Neuronal stem cell (in vitro differentiated cells): ENCODE measurements around the gene BTBD6. TPM values are rescaled to one million over a fixed set of nuclear protein-coding genes. Genes with fewer than 3 reads are reported as not detected.

ENCODE experiments used
- DNase-seq: peaks from one replicate; pipeline ENCODE4 v3.0.0-alpha.2; 2013; ENCODE audit warnings: low spot score
- H2AFZ ChIP-seq: one replicate; pipeline ENCODE4 v1.6.1; 2013; ENCODE audit warnings: mild to moderate bottlenecking, low read length, inconsistent platforms
- H2AK5ac ChIP-seq: 2 replicates; pipeline ENCODE4 v1.6.1; 2013; ENCODE audit warnings: low read depth, mild to moderate bottlenecking, inconsistent platforms, low read length, moderate library complexity, mixed read lengths
- H2BK120ac ChIP-seq: 2 replicates; pipeline ENCODE4 v1.6.1; 2013; ENCODE audit warnings: low read depth, mild to moderate bottlenecking, inconsistent platforms, low read length, moderate library complexity, mixed read lengths
- H2BK12ac ChIP-seq: one replicate; pipeline ENCODE4 v1.6.1; 2013; ENCODE audit warnings: low read length, inconsistent platforms
- H2BK15ac ChIP-seq: 2 replicates; pipeline ENCODE4 v1.6.1; 2013; ENCODE audit warnings: mild to moderate bottlenecking, low read length, inconsistent platforms, mixed read lengths
- H2BK5ac ChIP-seq: one replicate; pipeline ENCODE4 v1.6.1; 2013; ENCODE audit warnings: inconsistent platforms, mild to moderate bottlenecking, low read length, moderate library complexity
- H3K14ac ChIP-seq: one replicate; pipeline ENCODE4 v1.6.1; 2013; ENCODE audit warnings: low read length, inconsistent platforms
- H3K18ac ChIP-seq: 2 replicates; pipeline ENCODE4 v1.6.1; 2013; ENCODE audit warnings: low read length, inconsistent platforms
- H3K23ac ChIP-seq: 2 replicates; pipeline ENCODE4 v1.6.1; 2013; ENCODE audit warnings: low read depth, mild to moderate bottlenecking, mixed read lengths, low read length, inconsistent platforms; ENCODE audit not compliant: poor library complexity
- H3K27ac ChIP-seq: replicated peaks from 3 replicates; pipeline ENCODE4 v1.5.1; 2013; ENCODE audit warnings: low read length, inconsistent platforms
- H3K27me3 ChIP-seq, 3 experiments: 2 replicates each; pipeline ENCODE4 v1.6.1; 2013; ENCODE audit warnings: low read length in 3 of 3, mild to moderate bottlenecking in 2 of 3, inconsistent platforms in 1 of 3, low read depth in 1 of 3, mixed read lengths in 1 of 3, moderate library complexity in 1 of 3; ENCODE audit not compliant: control insufficient read depth in 3 of 3, insufficient read depth in 3 of 3
- H3K36me3 ChIP-seq, 2 donors: replicated peaks in 1 of 2; 2 replicates each; pipeline ENCODE4 v1.6.1; 2013; ENCODE audit warnings: low read length in 2 of 2; ENCODE audit not compliant: control insufficient read depth in 2 of 2, insufficient read depth in 2 of 2
- H3K4ac ChIP-seq: 2 replicates; pipeline ENCODE4 v1.6.1; 2013; ENCODE audit warnings: inconsistent platforms, mild to moderate bottlenecking, low read length, moderate library complexity
- H3K4me1 ChIP-seq, 2 donors: 1 replicate in 1 of 2; 2 replicates in 1 of 2; pipeline ENCODE4 v1.6.1; 2013; ENCODE audit warnings: low read length in 2 of 2, low read depth in 1 of 2; ENCODE audit not compliant: control insufficient read depth in 2 of 2, insufficient read depth in 1 of 2
- H3K4me2 ChIP-seq: one replicate; pipeline ENCODE4 v1.6.1; 2013; ENCODE audit warnings: mild to moderate bottlenecking, low read length, inconsistent platforms; ENCODE audit not compliant: insufficient read depth, poor library complexity, severe bottlenecking
- H3K4me3 ChIP-seq, 2 donors: 2 replicates each; pipeline ENCODE4 v1.5.1; 2013; ENCODE audit warnings: low read length in 2 of 2, mild to moderate bottlenecking in 2 of 2, inconsistent platforms in 1 of 2, moderate library complexity in 1 of 2
- H3K79me1 ChIP-seq: one replicate; pipeline ENCODE4 v1.6.1; 2013; ENCODE audit warnings: low read depth, mild to moderate bottlenecking, inconsistent platforms, low read length, moderate library complexity
- H3K9ac ChIP-seq: one replicate; pipeline ENCODE4 v1.6.1; 2013; ENCODE audit warnings: mild to moderate bottlenecking, low read depth, low read length, inconsistent platforms; ENCODE audit not compliant: poor library complexity
- H3K9me3 ChIP-seq, 2 donors: replicated peaks in 1 of 2; 2 replicates each; pipeline versions ENCODE3 to v1.6.1; 2013; ENCODE audit warnings: low read length in 2 of 2, mild to moderate bottlenecking in 2 of 2, inconsistent platforms in 1 of 2, low read depth in 1 of 2, mixed read lengths in 1 of 2, moderate library complexity in 1 of 2; ENCODE audit not compliant: control insufficient read depth in 2 of 2, insufficient read depth in 1 of 2
- H4K8ac ChIP-seq: one replicate; pipeline ENCODE4 v1.6.1; 2013; ENCODE audit warnings: low read depth, mild to moderate bottlenecking, inconsistent platforms, low read length, moderate library complexity
- H4K91ac ChIP-seq: one replicate; pipeline ENCODE4 v1.6.1; 2013; ENCODE audit warnings: low read length, low read depth, mild to moderate bottlenecking, inconsistent platforms; ENCODE audit not compliant: poor library complexity
- WGBS, 2 donors: extraction: QIAGEN DNeasy Blood & Tissue Kit; methylation state at CpG; one replicate each; pipeline ENCODE4 v1.1.7; 2013; ENCODE audit warnings: missing lambda C conversion rate in 2 of 2, mixed read lengths in 1 of 2; ENCODE audit not compliant: insufficient read length in 2 of 2, insufficient replicate concordance in 1 of 2; ENCODE audit errors: extremely low coverage in 2 of 2; 5-methylcytosine and 5-hydroxymethylcytosine counted together
- polyA plus RNA-seq, 2 experiments: library from polyadenylated mRNA; stranded (reverse); fragments of 200-250 nt; gene quantifications; one replicate each; pipeline ENCODE4 v1.2.3, GENCODE V29; 2013

The BTBD6 gene
- 10.8 TPM for polyA plus RNA-seq (2013, experiment 1 of 2)
- polyA plus RNA-seq (2013, experiment 2 of 2): 10.4 TPM

DNA sequence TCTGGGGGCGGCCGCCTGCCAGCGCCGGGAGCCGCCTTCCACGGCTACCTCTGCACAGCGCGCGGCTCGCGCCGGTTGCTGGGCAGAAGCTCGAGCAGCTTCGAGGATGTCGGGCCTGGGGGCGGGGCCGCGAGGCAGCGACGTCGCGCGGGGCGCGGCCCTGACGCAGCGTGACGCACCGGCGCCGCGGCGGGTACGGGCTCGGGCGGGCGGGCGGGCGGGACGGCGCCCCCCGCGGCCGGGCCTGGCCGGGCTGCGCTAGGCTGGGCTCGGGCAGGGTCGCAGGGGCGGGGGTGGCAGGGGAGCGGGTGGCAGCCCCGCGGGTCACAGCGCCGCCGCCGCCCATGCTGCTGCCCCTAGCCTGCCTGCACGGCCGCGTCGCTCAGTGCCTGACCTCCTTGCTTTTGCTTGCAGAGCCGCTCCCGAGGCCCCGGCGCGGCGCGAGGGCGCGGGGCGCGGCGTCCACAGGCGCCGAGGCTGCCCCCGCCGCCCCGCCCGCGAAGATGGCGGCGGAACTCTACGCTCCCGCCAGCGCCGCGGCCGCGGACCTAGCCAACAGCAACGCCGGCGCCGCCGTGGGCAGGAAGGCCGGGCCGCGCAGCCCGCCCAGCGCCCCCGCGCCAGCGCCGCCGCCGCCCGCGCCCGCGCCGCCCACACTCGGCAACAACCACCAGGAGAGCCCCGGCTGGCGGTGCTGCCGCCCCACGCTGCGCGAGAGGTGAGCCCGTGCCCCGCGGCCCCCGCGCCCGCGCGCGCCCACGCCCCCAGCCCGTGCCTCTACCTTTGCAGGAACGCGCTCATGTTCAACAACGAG lies at the start of gene BTBD6:
Gene BTBD6 (plus strand): TSS at position 166 of the 814 bp plus-strand sequence. CDS start 179 bp downstream, at position 345.
- peak within 1 kb of the TSS; percentile 74 for H2AFZ ChIP-seq
- peak within 1 kb of the TSS; percentile 96 for H3K4me2 ChIP-seq
- peak within 1 kb of the TSS; percentile 3 for H2BK15ac ChIP-seq
- H3K4ac ChIP-seq: peak within 1 kb of the TSS; percentile 84
- H3K18ac ChIP-seq: peak within 1 kb of the TSS; percentile 99
- peak within 1 kb of the TSS; percentile 34 to 87 for H3K4me3 ChIP-seq
- peak within 1 kb of the TSS; percentile 76 for H4K8ac ChIP-seq
- no CpG with 5 or more reads among the region's 130 CpGs for WGBS, 2 donors
- no peaks in the 10 kb centered on the region for H3K9me3 ChIP-seq
- no peak within 1 kb of the TSS for H3K27ac ChIP-seq
- peak within 1 kb of the TSS; percentile 52 for H2BK120ac ChIP-seq
- peak within 1 kb of the TSS; percentile 96 for H3K9ac ChIP-seq
- H2BK5ac ChIP-seq: peak within 1 kb of the TSS; percentile 77
- peak within 1 kb of the TSS; percentile 14 for H2BK12ac ChIP-seq
- peak within 1 kb of the TSS; percentile 100 for H3K14ac ChIP-seq
- peaks cover 16 to 61% of the 10 kb centered on the region in 2 donors for H3K36me3 ChIP-seq
- H3K27me3 ChIP-seq: no peaks in the 10 kb centered on the region
- H4K91ac ChIP-seq: no peak within 1 kb of the TSS
- DNase-seq: peak; percentile 77
- peaks cover 10% of the 10 kb centered on the region for H3K79me1 ChIP-seq
- H3K23ac ChIP-seq: peak within 1 kb of the TSS; percentile 87
- peaks cover 0 to 7% of the 10 kb centered on the region in 2 donors for H3K4me1 ChIP-seq
- H2AK5ac ChIP-seq: peak within 1 kb of the TSS; percentile 90

DNA sequence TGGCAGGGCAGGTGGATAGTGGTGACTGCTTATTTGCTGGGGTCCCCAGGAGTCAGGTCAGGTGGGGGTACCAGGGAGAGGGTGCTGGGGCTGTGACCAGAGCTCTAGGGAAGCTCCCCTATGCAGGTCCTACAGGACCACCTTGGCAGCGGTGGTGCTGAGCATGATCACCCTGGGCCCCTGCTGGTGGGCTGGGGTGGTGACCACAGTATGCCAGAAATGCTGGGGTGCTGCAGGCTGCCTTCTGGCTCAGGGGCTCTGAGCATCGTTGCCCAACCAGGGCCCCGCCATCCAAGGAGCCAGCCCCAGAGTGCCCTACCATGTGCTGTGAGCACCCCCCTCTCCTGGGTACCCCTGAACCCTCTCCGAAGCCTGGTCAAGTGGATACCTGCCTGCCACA lies 49.7 kb upstream of the BTBD6 start:
- Histone ChIP-seq H2BK12ac (peak overlapping the region; percentile 76), H3K4me2 (no peak overlapping the region), H3K27me3 (peaks cover 0 to 4% (median 0%) of the 10 kb centered on the region in 3 experiments), H3K36me3 (no peaks in the 10 kb centered on the region), H3K23ac (no peak overlapping the region), H3K4me3 (no peak overlapping the region), H3K4ac (no peak overlapping the region), H2AK5ac (peak overlapping the region; percentile 92), H2BK15ac (peak overlapping the region; percentile 3), H2BK120ac (no peak overlapping the region), H3K18ac (peak overlapping the region; percentile 77), H2BK5ac (peak overlapping the region; percentile 8), H3K9ac (no peak overlapping the region), H3K4me1 (peaks cover 30 to 55% of the 10 kb centered on the region in 2 donors), H3K27ac (no peak overlapping the region), H4K91ac (peak overlapping the region; percentile 64), H4K8ac (no peak overlapping the region), H3K14ac (peak overlapping the region; percentile 25), H3K9me3 (no peaks in the 10 kb centered on the region), H2AFZ (no peak overlapping the region), H3K79me1 (peaks cover 1% of the 10 kb centered on the region)
- WGBS, 2 donors: no CpG with 5 or more reads among the region's 4 CpGs
- DNase-seq: no peak

DNA sequence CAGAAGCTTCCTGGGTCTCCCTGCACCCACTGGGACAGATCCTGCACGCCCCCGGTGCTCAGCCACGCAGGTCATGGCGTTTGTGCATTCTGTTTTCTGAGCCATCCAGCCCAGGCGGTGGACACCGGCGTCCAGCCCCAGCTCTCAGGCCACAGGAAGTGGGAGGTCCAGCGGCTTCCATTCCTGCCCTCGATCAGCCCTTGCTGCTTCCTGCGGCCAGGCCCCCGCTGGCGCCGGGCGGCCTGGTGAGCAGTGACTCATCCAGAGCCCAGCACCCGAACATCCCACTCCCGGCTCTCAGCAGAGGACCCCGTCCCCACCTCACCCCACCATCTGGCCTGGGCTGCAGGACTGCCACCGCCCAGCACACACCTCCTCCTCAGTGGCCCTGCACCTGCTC lies 49.2 kb upstream of the BTBD6 start:
- Histone ChIP-seq H3K4ac (peak overlapping the region; percentile 59), H3K9ac (peak overlapping the region; percentile 50), H2BK12ac (peak overlapping the region; percentile 63), H3K4me2 (no peak overlapping the region), H2AK5ac (peak overlapping the region; percentile 97), H3K27ac (no peak overlapping the region), H3K79me1 (peaks cover 1% of the 10 kb centered on the region), H3K14ac (no peak overlapping the region), H3K9me3 (no peaks in the 10 kb centered on the region), H3K4me3 (no peak overlapping the region), H4K8ac (no peak overlapping the region), H3K27me3 (peaks cover 0 to 4% (median 0%) of the 10 kb centered on the region in 3 experiments), H4K91ac (no peak overlapping the region), H2AFZ (no peak overlapping the region), H2BK5ac (peak overlapping the region; percentile 8), H2BK120ac (peak overlapping the region; percentile 38), H2BK15ac (peak overlapping the region; percentile 76), H3K23ac (peak overlapping the region; percentile 57), H3K4me1 (peaks cover 29 to 50% of the 10 kb centered on the region in 2 donors), H3K18ac (peak overlapping the region; percentile 88), H3K36me3 (no peaks in the 10 kb centered on the region)
- WGBS, 2 donors: no CpG with 5 or more reads among the region's 18 CpGs
- no peak for DNase-seq

DNA sequence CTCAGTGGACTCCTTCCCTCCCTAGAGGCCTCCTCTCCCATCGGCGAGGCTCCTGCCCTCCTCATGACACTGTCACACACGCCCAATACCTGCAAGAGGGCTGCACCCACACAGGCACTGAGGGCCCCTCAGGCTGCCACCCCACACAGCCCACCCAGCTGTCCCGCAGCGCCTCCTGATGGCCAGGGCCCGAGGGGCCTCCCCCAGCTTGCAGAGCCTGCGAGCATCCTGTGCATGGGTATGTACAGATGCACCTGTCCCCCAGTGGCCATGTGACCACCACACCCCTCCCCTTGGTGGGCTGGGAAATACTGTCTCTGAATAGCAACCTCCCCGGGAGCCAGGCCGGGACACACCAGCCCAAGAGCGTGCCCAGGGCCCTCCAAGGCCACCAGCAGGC lies 48.3 kb upstream of the BTBD6 start:
- Histone ChIP-seq H3K4me3 (no peak overlapping the region), H3K4ac (no peak overlapping the region), H4K8ac (no peak overlapping the region), H2BK12ac (no peak overlapping the region), H3K36me3 (no peaks in the 10 kb centered on the region), H4K91ac (no peak overlapping the region), H3K23ac (peak overlapping the region; percentile 57), H3K27me3 (peaks cover 0 to 2% (median 0%) of the 10 kb centered on the region in 3 experiments), H3K4me2 (no peak overlapping the region), H2AFZ (no peak overlapping the region), H2BK5ac (peak overlapping the region; percentile 8), H3K9me3 (peaks cover 0 to 2% of the 10 kb centered on the region in 2 donors), H2BK120ac (no peak overlapping the region), H3K4me1 (peaks cover 29 to 47% of the 10 kb centered on the region in 2 donors), H3K27ac (no peak overlapping the region), H2AK5ac (peak overlapping the region; percentile 97), H3K9ac (no peak overlapping the region), H3K18ac (peak overlapping the region; percentile 78), H3K14ac (peak overlapping the region; percentile 60), H3K79me1 (peaks cover 1% of the 10 kb centered on the region), H2BK15ac (peak overlapping the region; percentile 76)
- no CpG with 5 or more reads among the region's 10 CpGs for WGBS, 2 donors
- DNase-seq: no peak
